ENCODE data around the gene CDC27. TPM values are rescaled to one million over a fixed set of nuclear protein-coding genes. Genes with fewer than 3 reads are reported as not detected.

The CDC27 gene
- total RNA-seq, 4 donors from 2014 or later = 27.5 to 40.6 (median 31.0) TPM

DNA sequence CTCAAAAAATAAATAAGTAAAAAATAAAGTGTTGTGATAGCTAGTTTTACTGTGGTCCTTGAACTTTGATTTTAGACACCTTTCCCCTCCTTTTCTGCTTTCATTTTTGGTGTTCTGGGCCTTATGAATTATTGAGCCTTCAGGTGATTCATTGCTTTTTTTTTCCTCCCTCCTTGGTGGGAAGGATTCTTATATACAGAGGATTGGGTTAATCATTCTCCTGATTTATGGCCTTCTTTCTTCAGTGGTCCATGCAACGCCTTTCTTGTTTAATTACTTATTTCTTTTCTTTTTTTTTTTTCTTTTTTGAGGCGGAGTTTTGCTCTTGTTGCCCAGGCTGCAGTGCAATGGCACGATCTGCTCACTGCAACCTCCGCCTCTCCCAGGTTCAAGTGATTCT lies 12.1 kb upstream of the CDC27 start:
- DNase-seq (ENCODE audit: low spot score in 2 of 2) = no peak
- no peak overlapping the region for H3K4me3 ChIP-seq (ENCODE audit: low read depth, poor library complexity, severe bottlenecking)
- 90% methylated on average over 4 of the region's 4 CpGs for WGBS, 2 donors
- intact Hi-C loops (cut with DNase I; ENCODE audit: low total_unique reads) = no loop called here
- TF ChIP-seq POLR2A (IDR thresholded peaks at IDR 0.05) = no peak
- TF ChIP-seq, protein P1, sequence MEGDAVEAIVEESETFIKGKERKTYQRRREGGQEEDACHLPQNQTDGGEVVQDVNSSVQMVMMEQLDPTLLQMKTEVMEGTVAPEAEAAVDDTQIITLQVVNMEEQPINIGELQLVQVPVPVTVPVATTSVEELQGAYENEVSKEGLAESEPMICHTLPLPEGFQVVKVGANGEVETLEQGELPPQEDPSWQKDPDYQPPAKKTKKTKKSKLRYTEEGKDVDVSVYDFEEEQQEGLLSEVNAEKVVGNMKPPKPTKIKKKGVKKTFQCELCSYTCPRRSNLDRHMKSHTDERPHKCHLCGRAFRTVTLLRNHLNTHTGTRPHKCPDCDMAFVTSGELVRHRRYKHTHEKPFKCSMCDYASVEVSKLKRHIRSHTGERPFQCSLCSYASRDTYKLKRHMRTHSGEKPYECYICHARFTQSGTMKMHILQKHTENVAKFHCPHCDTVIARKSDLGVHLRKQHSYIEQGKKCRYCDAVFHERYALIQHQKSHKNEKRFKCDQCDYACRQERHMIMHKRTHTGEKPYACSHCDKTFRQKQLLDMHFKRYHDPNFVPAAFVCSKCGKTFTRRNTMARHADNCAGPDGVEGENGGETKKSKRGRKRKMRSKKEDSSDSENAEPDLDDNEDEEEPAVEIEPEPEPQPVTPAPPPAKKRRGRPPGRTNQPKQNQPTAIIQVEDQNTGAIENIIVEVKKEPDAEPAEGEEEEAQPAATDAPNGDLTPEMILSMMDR (IDR thresholded peaks at IDR 0.05) = no peak

DNA sequence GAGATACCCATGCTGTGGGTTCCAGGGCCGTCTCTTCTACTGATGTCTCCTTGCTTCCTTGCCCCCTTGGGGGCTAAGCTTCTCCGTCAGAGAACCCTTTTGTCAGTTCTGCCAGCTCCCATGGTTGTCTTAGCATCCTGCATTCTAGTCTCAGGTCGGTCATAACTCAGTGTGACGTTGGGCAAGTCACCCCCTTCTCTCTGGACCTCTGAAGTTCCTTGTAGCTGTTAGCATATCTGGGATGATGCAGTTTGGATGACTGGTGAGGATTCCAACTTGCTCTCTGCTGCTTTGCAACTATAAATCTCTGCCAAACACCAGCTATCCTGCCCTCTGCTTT lies 11.2 kb upstream of the CDC27 start:
- intact Hi-C loops (cut with DNase I; ENCODE audit: low total_unique reads) = no loop called here
- DNase-seq (ENCODE audit: low spot score in 2 of 2) = no peak
- H3K4me3 ChIP-seq (ENCODE audit: low read depth, poor library complexity, severe bottlenecking) = no peak overlapping the region
- TF ChIP-seq POLR2A (IDR thresholded peaks at IDR 0.05) = no peak
- TF ChIP-seq, protein P1 (IDR thresholded peaks at IDR 0.05) = no peak
- WGBS, 2 donors = 82 to 83% methylated on average over 4 of the region's 4 CpGs

DNA sequence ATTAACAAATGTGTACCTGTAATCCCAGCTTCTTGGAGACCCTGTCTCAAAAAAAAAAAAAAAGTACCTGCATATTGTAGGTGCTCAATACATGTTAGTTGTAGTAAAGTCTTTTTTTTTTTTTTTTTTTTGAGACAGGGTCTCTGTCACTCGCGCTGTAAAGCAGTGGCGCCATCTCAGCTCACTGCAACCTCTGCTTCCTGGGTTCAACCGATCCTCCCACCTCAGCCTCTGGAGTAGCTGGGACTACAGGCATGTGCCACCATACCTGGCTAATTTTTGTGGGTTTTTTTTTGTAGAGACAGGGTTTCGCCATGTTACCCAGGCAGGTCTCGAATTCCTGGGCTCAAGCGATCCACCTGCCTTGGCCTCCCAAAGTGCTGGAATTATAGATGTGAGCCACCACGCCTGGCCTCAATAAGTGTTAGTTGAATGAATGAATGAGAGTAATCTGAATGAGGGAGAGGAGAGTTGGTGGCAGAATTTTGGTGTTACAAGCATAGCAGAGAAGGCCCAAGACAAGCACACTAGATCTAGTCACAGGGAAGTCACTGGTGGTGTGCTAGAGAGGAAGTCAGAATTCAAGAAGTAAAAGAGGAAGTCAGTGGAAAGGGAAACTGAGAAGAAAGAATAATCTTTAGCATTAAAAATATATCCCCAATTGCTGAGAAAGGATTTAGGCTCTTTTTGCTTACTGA lies 10.7 kb upstream of the CDC27 start:
- H3K4me3 ChIP-seq (ENCODE audit: low read depth, poor library complexity, severe bottlenecking) = no peak overlapping the region
- TF ChIP-seq, protein P1 (IDR thresholded peaks at IDR 0.05) = no peak
- TF ChIP-seq POLR2A (IDR thresholded peaks at IDR 0.05) = no peak
- 95 to 96% methylated on average over 8 of the region's 8 CpGs for WGBS, 2 donors
- DNase-seq (ENCODE audit: low spot score in 2 of 2) = no peak
- intact Hi-C loops (cut with DNase I; ENCODE audit: low total_unique reads) = no loop called here

DNA sequence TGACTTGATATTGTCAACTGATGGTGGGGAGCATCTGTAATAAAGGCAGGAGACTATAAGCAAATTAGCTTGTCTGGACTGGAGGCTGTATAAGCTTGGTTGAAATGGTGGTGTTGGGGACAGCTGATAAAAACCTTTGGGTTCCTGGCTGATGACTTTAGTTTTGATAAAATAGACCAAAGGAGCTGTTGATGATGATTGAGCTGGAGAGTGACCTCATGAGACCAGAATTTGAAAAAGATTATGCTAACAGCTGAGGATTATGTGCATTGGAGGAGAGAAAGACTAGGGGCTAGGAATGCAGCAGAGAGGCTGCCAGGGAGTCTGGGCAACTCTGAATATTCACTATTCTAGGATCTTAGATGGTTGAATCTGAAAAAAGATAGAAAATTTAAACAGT lies 8.7 kb upstream of the CDC27 start:
- TF ChIP-seq, protein P1 (IDR thresholded peaks at IDR 0.05) = no peak
- TF ChIP-seq POLR2A (IDR thresholded peaks at IDR 0.05) = no peak
- no peak for DNase-seq (ENCODE audit: low spot score in 2 of 2)
- intact Hi-C loops (cut with DNase I; ENCODE audit: low total_unique reads) = no loop called here
- H3K4me3 ChIP-seq (ENCODE audit: low read depth, poor library complexity, severe bottlenecking) = no peak overlapping the region

DNA sequence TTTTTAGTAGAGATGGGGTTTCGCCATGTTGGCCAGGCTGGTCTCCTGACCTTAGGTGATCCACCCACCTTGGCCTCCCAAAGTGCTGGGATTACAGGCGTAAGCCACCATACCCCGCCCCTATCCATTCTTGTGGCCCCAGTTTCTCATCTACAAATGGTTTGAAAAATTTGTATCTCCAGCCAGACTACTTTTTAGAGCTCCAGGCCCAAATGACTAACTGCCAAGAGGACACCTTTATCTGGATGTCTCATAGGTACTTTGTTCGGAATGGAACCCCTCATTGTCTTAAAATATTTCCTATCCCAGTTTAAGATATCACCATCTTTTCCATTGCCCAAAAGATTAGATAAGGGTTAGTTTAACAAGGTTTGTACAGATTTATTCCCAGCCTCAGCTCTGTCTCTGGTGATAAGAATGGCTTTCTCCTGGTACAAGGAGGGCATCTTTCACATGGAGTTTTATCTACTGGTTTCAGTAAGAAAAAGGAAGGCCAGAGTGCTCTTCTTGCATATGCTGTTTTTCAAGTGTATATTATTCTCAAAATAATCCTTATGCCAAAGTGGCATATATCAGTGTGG lies 4.9 kb upstream of the CDC27 start:
- no peak for DNase-seq (ENCODE audit: low spot score in 2 of 2)
- 96 to 97% methylated on average over 4 of the region's 4 CpGs for WGBS, 2 donors
- intact Hi-C loops (cut with DNase I; ENCODE audit: low total_unique reads) = no loop called here

More for the DNA sequence above, 4.9 kb upstream of the CDC27 start:
- TF ChIP-seq POLR2A (IDR thresholded peaks at IDR 0.05) = no peak
- TF ChIP-seq, protein P1 (IDR thresholded peaks at IDR 0.05) = no peak
- H3K4me3 ChIP-seq (ENCODE audit: low read depth, poor library complexity, severe bottlenecking) = no peak overlapping the region

Measured in lower leg skin (tissue), 4 donors.